Raji (cell line): ENCODE measurements around the gene DNMBP.

Source experiments
- POLR2A ChIP-seq: IDR thresholded peaks from 2 replicates; pipeline ENCODE4 v1.6.1; 2011; ENCODE audit warnings: low read depth, low read length, control low read depth; ENCODE audit not compliant: insufficient read depth

The DNMBP gene

GRCh38 chr10:99870123-99870730, 139.5 kb downstream of the DNMBP start:
- no peak for TF ChIP-seq POLR2A

- no peak for TF ChIP-seq POLR2A
These were observed 140.1 kb downstream of the DNMBP start for GRCh38 chr10:99869581-99870122.

- TF ChIP-seq POLR2A: no peak
These were observed 149.3 kb downstream of the DNMBP start for GRCh38 chr10:99860466-99860865.

GRCh38 chr10:99859585-99859984, 150.2 kb downstream of the DNMBP start:
- no peak for TF ChIP-seq POLR2A

GRCh38 chr10:99858849-99859248, 150.9 kb downstream of the DNMBP start:
- no peak for TF ChIP-seq POLR2A

GRCh38 chr10:99855479-99856071, 154.2 kb downstream of the DNMBP start:
- no peak for TF ChIP-seq POLR2A

GRCh38 chr10:99854860-99855259, 154.9 kb downstream of the DNMBP start:
- TF ChIP-seq POLR2A: no peak

GRCh38 chr10:99853655-99854054, 156.1 kb downstream of the DNMBP start:
- TF ChIP-seq POLR2A: no peak

GRCh38 chr10:99852481-99853213, 157.1 kb downstream of the DNMBP start:
- no peak for TF ChIP-seq POLR2A

GRCh38 chr10:99851825-99852224, 157.9 kb downstream of the DNMBP start:
- TF ChIP-seq POLR2A: no peak

- TF ChIP-seq POLR2A: no peak
These were observed 158.9 kb downstream of the DNMBP start for GRCh38 chr10:99850767-99851340.

- TF ChIP-seq POLR2A: no peak
These were observed 159.6 kb downstream of the DNMBP start for GRCh38 chr10:99850021-99850766.

- TF ChIP-seq POLR2A: no peak
These were observed 160.2 kb downstream of the DNMBP start for GRCh38 chr10:99849536-99849935.

- no peak for TF ChIP-seq POLR2A
These were observed 160.7 kb downstream of the DNMBP start for GRCh38 chr10:99849057-99849456.

GRCh38 chr10:99845837-99846382, 163.8 kb downstream of the DNMBP start:
- no peak for TF ChIP-seq POLR2A
